OCI-LY3 (cell line): ENCODE measurements around the gene GPATCH11.
A peak's percentile ranks its signal among the peaks of the same experiment; 100 is the strongest.

ENCODE experiments used
- H2AFZ ChIP-seq: fragments of 200-600, 300-600 bp; shearing (Covaris generic); 2 replicates; pipeline ENCODE4 v1.6.0; 2014; ENCODE audit warnings: antibody characterized with exemption, low read depth, low read length
- H3K27ac ChIP-seq: fragments of 200-600, 300-600 bp; sonication (generic); 2 replicates; pipeline ENCODE4 v1.5.1; 2014; ENCODE audit warnings: mild to moderate bottlenecking, low read length, moderate library complexity, mixed read lengths
- H3K27me3 ChIP-seq: fragments of 200-600, 300-600 bp; sonication (generic); 2 replicates; pipeline ENCODE4 v1.6.1; 2014; ENCODE audit warnings: low read depth, low read length, mixed read lengths
- H3K36me3 ChIP-seq: fragments of 200-600, 300-600 bp; sonication (generic); replicated peaks from 2 replicates; pipeline ENCODE3; 2014; ENCODE audit warnings: low read depth, low read length, mixed read lengths
- H3K4me1 ChIP-seq: fragments of 300-600, 200-600 bp; sonication (generic); 2 replicates; pipeline ENCODE4 v1.6.1; 2014; ENCODE audit warnings: low read length, mixed read lengths
- H3K4me2 ChIP-seq: fragments of 200-600, 300-600 bp; sonication (generic); 2 replicates; pipeline ENCODE4 v1.6.1; 2014; ENCODE audit warnings: low read length, mixed read lengths
- H3K4me3 ChIP-seq: fragments of 300-600, 200-600 bp; sonication (generic); 2 replicates; pipeline ENCODE4 v1.5.1; 2014; ENCODE audit warnings: antibody characterized with exemption, mild to moderate bottlenecking, low read length, moderate library complexity
- H3K79me2 ChIP-seq: fragments of 300-600, 200-600 bp; shearing (Covaris generic); 2 replicates; pipeline ENCODE4 v1.6.1; 2014; ENCODE audit warnings: mild to moderate bottlenecking, low read length, mixed read lengths
- H3K9ac ChIP-seq: fragments of 300-600, 200-600 bp; shearing (Covaris generic); 2 replicates; pipeline ENCODE4 v1.6.0; 2014; ENCODE audit warnings: mild to moderate bottlenecking, low read length, moderate library complexity
- H3K9me3 ChIP-seq: fragments of 200-600, 300-600 bp; shearing (Covaris generic); 2 replicates; pipeline ENCODE4 v1.6.1; 2014; ENCODE audit warnings: low read length, mixed read lengths; ENCODE audit not compliant: insufficient read depth
- H4K20me1 ChIP-seq: fragments of 200-600, 300-600 bp; sonication (generic); 2 replicates; pipeline ENCODE4 v1.6.1; 2016; ENCODE audit warnings: low read length, mixed read lengths; ENCODE audit not compliant: insufficient read depth
- EZH2phosphoT487 ChIP-seq: fragments of 200-600 bp; shearing (Covaris generic); IDR thresholded peaks from 2 replicates; pipeline ENCODE4 v1.6.1; 2018; ENCODE audit warnings: antibody characterized with exemption, mixed run types, low read depth
- TF ChIP-seq, protein P1 (sequence below): fragments of 200-600, 300-600 bp; sonication (generic); IDR thresholded peaks from 2 replicates; pipeline ENCODE4 v1.5.1; 2014; ENCODE audit warnings: antibody characterized with exemption, low read length, low read depth

The GPATCH11 gene

DNA sequence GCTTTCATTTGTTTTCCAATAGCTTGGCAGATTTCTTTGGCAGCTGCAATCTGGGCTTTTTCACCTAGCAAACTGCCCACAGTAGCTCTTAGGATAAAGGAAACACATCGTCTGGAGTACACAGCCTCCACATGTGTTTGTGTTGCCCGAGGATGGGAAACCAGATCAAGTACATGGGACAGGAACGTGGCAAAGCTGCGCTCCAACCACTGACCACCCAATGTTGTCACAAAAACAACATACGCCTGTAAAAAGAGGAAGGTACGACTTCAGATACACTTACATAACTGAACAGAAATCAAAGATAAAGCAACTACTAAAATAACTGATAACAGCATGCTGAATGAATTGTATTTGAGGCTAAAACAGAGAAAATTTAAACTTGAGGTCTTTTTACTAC lies 15.6 kb upstream of the GPATCH11 start:
- Histone ChIP-seq H3K4me1 (no peaks in the 10 kb centered on the region), H4K20me1 (no peaks in the 10 kb centered on the region), H3K9me3 (no peaks in the 10 kb centered on the region), H3K4me3 (no peak overlapping the region), H3K79me2 (no peaks in the 10 kb centered on the region), H3K9ac (no peak overlapping the region), H3K27ac (no peak overlapping the region), H3K4me2 (no peak overlapping the region), H3K36me3 (peaks cover 30% of the 10 kb centered on the region), H3K27me3 (no peaks in the 10 kb centered on the region), H2AFZ (no peak overlapping the region)
- no peak for TF ChIP-seq EZH2phosphoT487
- TF ChIP-seq, protein P1, sequence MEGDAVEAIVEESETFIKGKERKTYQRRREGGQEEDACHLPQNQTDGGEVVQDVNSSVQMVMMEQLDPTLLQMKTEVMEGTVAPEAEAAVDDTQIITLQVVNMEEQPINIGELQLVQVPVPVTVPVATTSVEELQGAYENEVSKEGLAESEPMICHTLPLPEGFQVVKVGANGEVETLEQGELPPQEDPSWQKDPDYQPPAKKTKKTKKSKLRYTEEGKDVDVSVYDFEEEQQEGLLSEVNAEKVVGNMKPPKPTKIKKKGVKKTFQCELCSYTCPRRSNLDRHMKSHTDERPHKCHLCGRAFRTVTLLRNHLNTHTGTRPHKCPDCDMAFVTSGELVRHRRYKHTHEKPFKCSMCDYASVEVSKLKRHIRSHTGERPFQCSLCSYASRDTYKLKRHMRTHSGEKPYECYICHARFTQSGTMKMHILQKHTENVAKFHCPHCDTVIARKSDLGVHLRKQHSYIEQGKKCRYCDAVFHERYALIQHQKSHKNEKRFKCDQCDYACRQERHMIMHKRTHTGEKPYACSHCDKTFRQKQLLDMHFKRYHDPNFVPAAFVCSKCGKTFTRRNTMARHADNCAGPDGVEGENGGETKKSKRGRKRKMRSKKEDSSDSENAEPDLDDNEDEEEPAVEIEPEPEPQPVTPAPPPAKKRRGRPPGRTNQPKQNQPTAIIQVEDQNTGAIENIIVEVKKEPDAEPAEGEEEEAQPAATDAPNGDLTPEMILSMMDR, result no peak

DNA sequence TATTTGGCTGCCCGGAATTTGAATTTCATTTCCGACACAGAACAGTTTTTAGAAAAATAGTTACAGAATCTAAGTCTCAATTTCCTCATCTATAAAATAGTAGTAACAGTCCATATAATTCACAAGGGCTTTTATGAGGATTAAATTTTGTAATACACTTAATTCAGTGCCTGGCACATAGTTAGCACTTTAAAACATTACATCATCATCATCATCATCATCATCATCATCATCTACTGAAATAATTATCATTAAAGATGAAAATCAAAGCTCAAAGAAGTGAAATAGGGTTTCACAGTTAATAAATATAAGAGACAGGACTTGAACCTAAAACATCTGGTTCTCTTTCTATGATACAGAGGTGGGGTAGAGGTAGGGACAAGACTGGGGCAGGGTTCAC lies 13.4 kb upstream of the GPATCH11 start:
- Histone ChIP-seq H3K27ac (no peak overlapping the region), H3K27me3 (no peaks in the 10 kb centered on the region), H3K9me3 (no peaks in the 10 kb centered on the region), H3K4me1 (no peaks in the 10 kb centered on the region), H4K20me1 (no peaks in the 10 kb centered on the region), H3K79me2 (no peaks in the 10 kb centered on the region), H3K4me2 (no peak overlapping the region), H3K9ac (no peak overlapping the region), H3K36me3 (peaks cover 37% of the 10 kb centered on the region), H2AFZ (no peak overlapping the region), H3K4me3 (no peak overlapping the region)
- no peak for TF ChIP-seq EZH2phosphoT487
- TF ChIP-seq, protein P1, result no peak

DNA sequence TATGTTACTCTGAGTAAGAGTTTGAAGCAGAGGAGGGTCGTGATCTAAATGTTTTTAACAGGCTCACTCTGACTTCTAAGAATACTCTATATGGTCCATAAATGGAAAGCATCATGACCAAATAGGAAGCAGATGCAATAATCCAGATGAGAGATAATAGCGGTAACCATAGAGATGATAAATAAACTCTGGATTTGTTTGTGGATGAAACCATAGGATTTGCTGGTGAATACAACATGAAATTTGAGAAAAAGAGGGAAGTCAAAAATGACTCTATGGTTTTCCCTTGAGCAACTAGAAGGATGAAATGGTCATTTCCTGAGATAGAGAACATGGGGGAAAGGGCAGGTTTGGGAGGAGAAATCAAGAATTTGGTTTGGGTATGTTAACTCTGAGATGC lies 4.1 kb upstream of the GPATCH11 start:
- Histone ChIP-seq H3K27me3 (no peaks in the 10 kb centered on the region), H2AFZ (no peak overlapping the region), H3K4me2 (peak overlapping the region; percentile 54), H4K20me1 (no peaks in the 10 kb centered on the region), H3K36me3 (peaks cover 26% of the 10 kb centered on the region), H3K79me2 (peaks cover 16% of the 10 kb centered on the region), H3K4me3 (no peak overlapping the region), H3K9me3 (no peaks in the 10 kb centered on the region), H3K27ac (peak overlapping the region; percentile 5; the same call in 1 of the 2 replicates), H3K9ac (no peak overlapping the region), H3K4me1 (peaks cover 28% of the 10 kb centered on the region)
- TF ChIP-seq, protein P1, result no peak
- TF ChIP-seq EZH2phosphoT487, result no peak

DNA sequence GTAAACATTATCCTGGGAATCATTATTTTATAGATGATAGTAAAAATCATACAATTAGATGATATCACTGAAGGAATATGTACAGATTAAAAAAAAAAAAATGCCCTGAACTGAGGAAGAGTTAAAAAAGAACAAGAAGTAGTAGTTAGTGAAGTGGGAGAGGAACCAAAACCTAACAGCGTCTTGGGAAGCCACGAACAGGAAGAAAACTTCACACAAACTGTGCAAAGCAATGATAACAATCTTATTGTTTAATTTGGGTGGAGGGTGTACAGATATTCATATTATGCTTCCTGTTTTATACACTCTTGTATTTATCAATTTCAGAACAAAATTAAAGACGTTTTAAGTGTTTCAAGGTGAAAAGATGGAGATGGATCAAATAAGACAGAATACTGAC lies 3.6 kb upstream of the GPATCH11 start:
- Histone ChIP-seq H3K79me2 (peaks cover 19% of the 10 kb centered on the region), H3K4me1 (peaks cover 31% of the 10 kb centered on the region), H3K27me3 (no peaks in the 10 kb centered on the region), H3K4me3 (0 out of 2 replicates have a peak overlapping the region, but pooled peaks have one; percentile 8), H4K20me1 (no peaks in the 10 kb centered on the region), H3K36me3 (peaks cover 26% of the 10 kb centered on the region), H3K4me2 (peak overlapping the region; percentile 54), H3K27ac (peak overlapping the region; percentile 5; the same call in 1 of the 2 replicates), H3K9ac (no peak overlapping the region), H2AFZ (no peak overlapping the region), H3K9me3 (no peaks in the 10 kb centered on the region)
- TF ChIP-seq EZH2phosphoT487, result no peak
- TF ChIP-seq, protein P1, result no peak
